ENCODE data around the gene SERTAD1. TPM values are rescaled to one million over a fixed set of nuclear protein-coding genes. Genes with fewer than 3 reads are reported as not detected.

The SERTAD1 gene
- total RNA-seq, 1 donor from 2014 or later = 22.9 TPM

DNA sequence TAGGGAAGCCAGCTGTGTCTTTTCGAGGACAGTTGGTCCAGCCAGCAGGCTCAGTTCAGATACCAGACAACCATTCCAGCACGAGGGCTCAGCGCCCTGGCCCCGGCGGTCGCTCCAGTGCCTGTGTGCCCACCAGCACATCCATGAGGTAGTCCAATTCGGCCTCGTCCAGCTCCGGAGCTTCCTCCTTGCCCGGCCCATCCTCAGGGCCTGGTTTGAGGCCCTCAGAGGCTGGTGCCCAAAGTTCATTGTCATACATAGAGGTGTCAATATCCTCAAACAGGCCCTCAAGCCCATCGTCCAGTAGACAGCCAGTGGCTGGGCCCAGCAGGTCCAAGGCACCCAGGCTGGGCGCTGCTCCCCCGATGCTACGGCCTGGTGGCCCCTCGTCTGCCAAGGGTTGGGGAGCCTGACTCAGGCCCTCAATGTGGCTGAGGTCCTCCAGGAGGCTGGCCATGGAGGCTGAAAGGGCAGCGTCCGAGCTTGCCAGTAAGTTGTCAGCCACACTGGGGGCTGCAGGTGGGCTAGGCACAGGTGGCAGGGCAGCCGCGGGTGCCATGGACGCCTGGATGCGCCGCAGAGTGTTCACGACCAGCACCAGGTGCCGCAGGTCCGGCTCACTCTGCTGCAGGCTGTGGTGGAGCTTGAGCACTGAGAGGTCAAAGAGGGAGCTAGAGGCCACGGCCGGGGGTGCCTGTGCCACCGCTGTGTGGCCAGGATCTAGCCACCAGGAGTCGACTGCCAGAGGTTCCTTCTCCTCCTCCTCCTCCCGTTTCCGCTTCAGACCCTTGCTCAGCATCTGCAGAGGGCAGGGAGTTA is 2.8 kb downstream of the SERTAD1 start:
- H3K27ac Mint-ChIP-seq (ENCODE audit: unreplicated experiment) = no peak overlapping the region
- FAIRE-seq = no peak

DNA sequence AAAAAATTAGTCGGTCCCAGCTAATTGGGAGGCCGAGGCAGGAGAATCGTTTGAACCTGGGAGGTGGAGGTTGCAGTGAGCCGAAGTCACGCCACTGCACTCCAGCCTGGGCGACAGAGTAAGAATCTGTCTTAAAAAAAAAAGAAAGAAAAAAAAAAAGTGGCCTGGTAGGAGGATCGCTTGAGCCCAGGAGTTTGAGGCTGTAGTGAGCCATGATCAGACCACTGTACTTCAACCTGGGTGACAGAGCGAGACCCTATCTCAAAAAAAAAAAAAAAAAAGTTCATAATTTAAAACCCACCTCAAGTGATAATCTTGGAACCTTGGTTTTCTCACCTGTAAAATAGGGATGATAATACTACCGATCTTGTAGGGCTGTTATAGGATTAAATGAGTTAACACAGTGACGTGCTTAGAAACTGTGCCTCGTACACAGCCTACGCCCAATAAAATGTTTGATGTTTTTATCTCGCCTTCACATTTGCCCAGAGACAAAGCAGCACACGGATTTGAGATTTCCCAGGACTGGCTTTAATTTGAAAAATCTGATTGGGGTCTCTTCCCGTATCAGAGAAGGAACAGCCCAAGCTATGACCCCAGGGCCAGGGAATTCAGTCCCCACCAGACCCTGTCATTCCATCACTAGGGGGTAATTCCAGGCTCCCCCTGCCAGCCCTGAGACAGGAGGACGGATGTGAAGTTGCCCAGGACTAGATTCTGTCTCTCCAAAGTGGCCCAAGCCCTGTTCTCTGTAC is 3.6 kb downstream of the SERTAD1 start:
- Mint-ChIP-seq H3K27me3 (ENCODE audit: low read depth, unreplicated experiment) (no peaks in the 10 kb centered on the region), H3K36me3 (ENCODE audit: low read depth, unreplicated experiment) (peaks cover 3% of the 10 kb centered on the region), H3K27ac (ENCODE audit: unreplicated experiment) (peak overlapping the region; percentile 91), H3K4me1 (ENCODE audit: low read depth, unreplicated experiment) (peaks cover 14% of the 10 kb centered on the region), H3K4me3 (ENCODE audit: unreplicated experiment) (peak overlapping the region; percentile 4), H3K9me3 (ENCODE audit: unreplicated experiment) (no peaks in the 10 kb centered on the region)
- DNase-seq (ENCODE audit: low read depth) (no peak), FAIRE-seq (no peak)
- peak overlapping the region; percentile 87 for H3K9ac ChIP-seq (ENCODE audit: low read length)
- H4K20me1 ChIP-seq (ENCODE audit: insufficient read depth, low read length) = peaks cover 20% of the 10 kb centered on the region
- peaks cover 21% of the 10 kb centered on the region for H3K4me1 ChIP-seq (ENCODE audit: insufficient read depth, low read length)
- H3K9me3 ChIP-seq (ENCODE audit: insufficient read depth, low read depth, low read length) = no peaks in the 10 kb centered on the region
- peak overlapping the region; percentile 95 for H3K27ac ChIP-seq (ENCODE audit: low read depth, low read length)
- H3K79me2 ChIP-seq (ENCODE audit: insufficient read depth, low read length) = peaks cover 38% of the 10 kb centered on the region
- H3K27me3 ChIP-seq (ENCODE audit: insufficient read depth, low read length) = no peaks in the 10 kb centered on the region
- peak overlapping the region; percentile 94 for H3K4me2 ChIP-seq (ENCODE audit: low read length)
- H3K4me3 ChIP-seq (ENCODE audit: insufficient read depth, low read depth, low read length) = no peak overlapping the region
- no peak for TF ChIP-seq EZH2 (IDR thresholded peaks at IDR 0.05; ENCODE audit: insufficient read depth, low read length)
- TF ChIP-seq, protein P1, sequence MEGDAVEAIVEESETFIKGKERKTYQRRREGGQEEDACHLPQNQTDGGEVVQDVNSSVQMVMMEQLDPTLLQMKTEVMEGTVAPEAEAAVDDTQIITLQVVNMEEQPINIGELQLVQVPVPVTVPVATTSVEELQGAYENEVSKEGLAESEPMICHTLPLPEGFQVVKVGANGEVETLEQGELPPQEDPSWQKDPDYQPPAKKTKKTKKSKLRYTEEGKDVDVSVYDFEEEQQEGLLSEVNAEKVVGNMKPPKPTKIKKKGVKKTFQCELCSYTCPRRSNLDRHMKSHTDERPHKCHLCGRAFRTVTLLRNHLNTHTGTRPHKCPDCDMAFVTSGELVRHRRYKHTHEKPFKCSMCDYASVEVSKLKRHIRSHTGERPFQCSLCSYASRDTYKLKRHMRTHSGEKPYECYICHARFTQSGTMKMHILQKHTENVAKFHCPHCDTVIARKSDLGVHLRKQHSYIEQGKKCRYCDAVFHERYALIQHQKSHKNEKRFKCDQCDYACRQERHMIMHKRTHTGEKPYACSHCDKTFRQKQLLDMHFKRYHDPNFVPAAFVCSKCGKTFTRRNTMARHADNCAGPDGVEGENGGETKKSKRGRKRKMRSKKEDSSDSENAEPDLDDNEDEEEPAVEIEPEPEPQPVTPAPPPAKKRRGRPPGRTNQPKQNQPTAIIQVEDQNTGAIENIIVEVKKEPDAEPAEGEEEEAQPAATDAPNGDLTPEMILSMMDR (IDR thresholded peaks at IDR 0.05; ENCODE audit: insufficient read depth, low read depth, low read length) = no peak
- peaks cover 10% of the 10 kb centered on the region for H3K36me3 ChIP-seq (ENCODE audit: insufficient read depth, low read length)
- H2AFZ ChIP-seq (ENCODE audit: low read depth, low read length) = no peak overlapping the region

More for the DNA sequence above, 2.8 kb downstream of the SERTAD1 start:
- Histone ChIP-seq H3K27ac (ENCODE audit: low read depth, low read length) (peak overlapping the region; percentile 17), H3K9ac (ENCODE audit: low read length) (peak overlapping the region; percentile 13), H3K36me3 (ENCODE audit: insufficient read depth, low read length) (peaks cover 10% of the 10 kb centered on the region), H4K20me1 (ENCODE audit: insufficient read depth, low read length) (peaks cover 20% of the 10 kb centered on the region), H2AFZ (ENCODE audit: low read depth, low read length) (no peak overlapping the region), H3K79me2 (ENCODE audit: insufficient read depth, low read length) (peaks cover 38% of the 10 kb centered on the region), H3K4me3 (ENCODE audit: insufficient read depth, low read depth, low read length) (no peak overlapping the region), H3K4me2 (ENCODE audit: low read length) (peak overlapping the region; percentile 13), H3K9me3 (ENCODE audit: insufficient read depth, low read depth, low read length) (no peaks in the 10 kb centered on the region), H3K27me3 (ENCODE audit: insufficient read depth, low read length) (no peaks in the 10 kb centered on the region), H3K4me1 (ENCODE audit: insufficient read depth, low read length) (peaks cover 21% of the 10 kb centered on the region)
- Mint-ChIP-seq H3K27me3 (ENCODE audit: low read depth, unreplicated experiment) (no peaks in the 10 kb centered on the region), H3K4me1 (ENCODE audit: low read depth, unreplicated experiment) (peaks cover 14% of the 10 kb centered on the region), H3K4me3 (ENCODE audit: unreplicated experiment) (peak overlapping the region; percentile 4), H3K9me3 (ENCODE audit: unreplicated experiment) (no peaks in the 10 kb centered on the region), H3K36me3 (ENCODE audit: low read depth, unreplicated experiment) (peaks cover 3% of the 10 kb centered on the region)
- no peak for TF ChIP-seq EZH2 (IDR thresholded peaks at IDR 0.05; ENCODE audit: insufficient read depth, low read length)
- TF ChIP-seq, protein P1 (IDR thresholded peaks at IDR 0.05; ENCODE audit: insufficient read depth, low read depth, low read length) = no peak
- no peak for DNase-seq (ENCODE audit: low read depth)

All from astrocyte (in vitro differentiated cells and primary cell).